ENCODE measurements around the gene PAPSS2. TPM values are rescaled to one million over a fixed set of nuclear protein-coding genes. Genes with fewer than 3 reads are reported as not detected.

PAPSS2 gene
- total RNA-seq, 1 experiment from 2014 or later, result 24.5 TPM

- no peak overlapping the region for H3K14ac ChIP-seq (ENCODE audit: insufficient read depth, low read length)
- no peak overlapping the region for H2AFZ ChIP-seq (ENCODE audit: low read length)
- H2BK20ac ChIP-seq (ENCODE audit: low read depth, low read length, poor library complexity, severe bottlenecking), result no peak overlapping the region
- DNase-seq, result no peak
- H3K79me2 ChIP-seq (ENCODE audit: insufficient read depth, low read length), result no peaks in the 10 kb centered on the region
- H3K27me3 ChIP-seq (ENCODE audit: insufficient read depth, low read length), result no peaks in the 10 kb centered on the region
- H3K4ac ChIP-seq (ENCODE audit: low read depth, low read length), result no peak overlapping the region
- no peaks in the 10 kb centered on the region for H3K9me3 ChIP-seq (ENCODE audit: control insufficient read depth, low read depth, low read length)
- no peaks in the 10 kb centered on the region for H3K27me3 Mint-ChIP-seq (ENCODE audit: low read depth)
- H4K91ac ChIP-seq (ENCODE audit: insufficient read length, low read depth, low read length), result no peak overlapping the region
- peaks cover 0 to 4% (median 2%) of the 10 kb centered on the region in 3 experiments; a peak in 1 of 7 replicates for H3K36me3 Mint-ChIP-seq (ENCODE audit: insufficient read depth in 1 of 3, low read depth in 3 of 3)
- TF ChIP-seq CTCF (conservative IDR thresholded peaks at IDR 0.05), result no peak
- H3K9ac ChIP-seq (ENCODE audit: extremely low read depth, insufficient read length, low read length), result no peak overlapping the region
- H3K4me1 Mint-ChIP-seq, result peaks cover under 1 to 4% of the 10 kb centered on the region in 2 experiments
- no peak overlapping the region for H3K27ac ChIP-seq (ENCODE audit: insufficient read length, low read depth, low read length)
- no peak overlapping the region for H3K4me2 ChIP-seq (ENCODE audit: insufficient read depth, insufficient read length, low read length)
- no peak overlapping the region for H2BK5ac ChIP-seq (ENCODE audit: insufficient read length, low read length)
- no peaks in the 10 kb centered on the region for H4K20me1 ChIP-seq (ENCODE audit: control insufficient read depth, insufficient read depth, insufficient read length)
- H2BK15ac ChIP-seq (ENCODE audit: low read depth, low read length), result no peak overlapping the region
- H3K4me1 ChIP-seq (ENCODE audit: insufficient read depth, low read length), result no peaks in the 10 kb centered on the region
- H3K56ac ChIP-seq (ENCODE audit: insufficient read length, low read depth, low read length), result no peak overlapping the region
- no peak overlapping the region for H4K5ac ChIP-seq (ENCODE audit: insufficient read length, low read depth, low read length)
- H3K18ac ChIP-seq (ENCODE audit: insufficient read length, low read depth, low read length), result no peak overlapping the region
- no peak overlapping the region for H3T11ph ChIP-seq (ENCODE audit: low read length)
- H3K27ac Mint-ChIP-seq, result no peak overlapping the region
- no peak overlapping the region for H2BK12ac ChIP-seq (ENCODE audit: insufficient read length, low read depth, low read length)
- no peaks in the 10 kb centered on the region for H3K9me3 Mint-ChIP-seq
- no peak overlapping the region for H4K8ac ChIP-seq (replicated peaks; ENCODE audit: insufficient read length, low read depth, low read length)
- no peak overlapping the region for H3K23ac ChIP-seq (ENCODE audit: insufficient read length, low read depth, low read length)
- no peaks in the 10 kb centered on the region for H3K79me1 ChIP-seq (ENCODE audit: insufficient read depth, low read depth, low read length, poor library complexity, severe bottlenecking)
- WGBS (ENCODE audit: extremely low coverage, insufficient read length, low lambda C conversion rate), result no CpG with 5 or more reads among the region's 5 CpGs
- no peaks in the 10 kb centered on the region for H3K23me2 ChIP-seq (ENCODE audit: insufficient read length, low read depth, low read length, poor library complexity, severe bottlenecking)
- H2AK5ac ChIP-seq (ENCODE audit: insufficient read length, low read length), result no peak overlapping the region
- no peak overlapping the region for H3K4me3 Mint-ChIP-seq
- H2BK120ac ChIP-seq (ENCODE audit: low read depth, low read length, poor library complexity, severe bottlenecking), result no peak overlapping the region
These were observed 65.1 kb downstream of the PAPSS2 start for GRCh38 chr10:87724789-87725188.

Measured in H9 (cell line).